SK-N-SH treated with all-trans-retinoic acid at 6 μM for 48 hours (cell line): Measurements from ENCODE around the gene NFIA.

Experiments used
- ATAC-seq: fragments of 200-7000 bp; cut with Tn5 transposase; 3 replicates; pipeline ENCODE4 v1.9.1; 2020; ENCODE audit warnings: mild to moderate bottlenecking, moderate library complexity
- ARNTL ChIP-seq: fragments of 450-650 bp; formaldehyde crosslinking; IDR thresholded peaks from 2 replicates; pipeline ENCODE4 v1.5.0; 2020; ENCODE audit warnings: low read depth, mild to moderate bottlenecking, moderate library complexity, borderline replicate concordance
- BACH2 ChIP-seq: fragments of 250-450 bp; sonication (Bioruptor Pico); IDR thresholded peaks from 2 replicates; pipeline ENCODE4 v1.9.0; 2021; ENCODE audit warnings: mild to moderate bottlenecking, borderline replicate concordance
- CREB5 ChIP-seq: fragments of 250-450 bp; sonication (Bioruptor Pico); IDR thresholded peaks from 2 replicates; pipeline ENCODE4 v1.5.1; 2020; ENCODE audit warnings: low read depth, mild to moderate bottlenecking, moderate library complexity
- CSDC2 ChIP-seq: fragments of 250-450 bp; sonication (Bioruptor Pico); IDR thresholded peaks from 2 replicates; pipeline ENCODE4 v1.5.0; 2020; ENCODE audit warnings: mild to moderate bottlenecking, moderate library complexity
- CSRNP3 ChIP-seq: fragments of 250-450 bp; sonication (Bioruptor Pico); IDR thresholded peaks from 2 replicates; pipeline ENCODE4 v1.5.1; 2021; ENCODE audit warnings: mild to moderate bottlenecking, moderate library complexity
- ESRRG ChIP-seq: fragments of 250-450 bp; sonication (Bioruptor Pico); IDR thresholded peaks from 2 replicates; pipeline ENCODE4 v1.6.1; 2021; ENCODE audit warnings: mild to moderate bottlenecking
- GLIS3 ChIP-seq: fragments of 250-450 bp; sonication (Bioruptor Pico); IDR thresholded peaks from 2 replicates; pipeline ENCODE4 v1.5.0; 2020; ENCODE audit warnings: mild to moderate bottlenecking, moderate library complexity
- ISL1 ChIP-seq: fragments of 250-450 bp; sonication (Bioruptor Pico); IDR thresholded peaks from 2 replicates; pipeline ENCODE4 v2.1.2; 2022; ENCODE audit warnings: mild to moderate bottlenecking, moderate library complexity
- OSR1 ChIP-seq: fragments of 250-450 bp; sonication (Bioruptor Pico); IDR thresholded peaks from 2 replicates; pipeline ENCODE4 v1.8.0; 2022; ENCODE audit warnings: moderate library complexity, mild to moderate bottlenecking, inconsistent platforms
- PATZ1 ChIP-seq: fragments of 250-450 bp; sonication (Bioruptor Pico); IDR thresholded peaks from 2 replicates; pipeline ENCODE4 v1.8.0; 2020; ENCODE audit warnings: mild to moderate bottlenecking, moderate library complexity, borderline replicate concordance
- POU6F1 ChIP-seq: fragments of 250-450 bp; sonication (Bioruptor Pico); IDR thresholded peaks from 2 replicates; pipeline ENCODE4 v1.8.0; 2021; ENCODE audit warnings: low read depth, mild to moderate bottlenecking, moderate library complexity, borderline replicate concordance
- RARB ChIP-seq: fragments of 250-450 bp; sonication (Bioruptor Pico); IDR thresholded peaks from 2 replicates; pipeline ENCODE4 v1.8.0; 2021; ENCODE audit warnings: mild to moderate bottlenecking, moderate library complexity
- SNAI2 ChIP-seq: fragments of 250-450 bp; sonication (Bioruptor Pico); IDR thresholded peaks from 2 replicates; pipeline ENCODE4 v1.5.0; 2020; ENCODE audit warnings: mild to moderate bottlenecking, moderate library complexity
- TCF4 ChIP-seq: fragments of 250-450 bp; sonication (Bioruptor Pico); IDR thresholded peaks from 2 replicates; pipeline ENCODE4 v1.8.0; 2021; ENCODE audit warnings: mild to moderate bottlenecking, moderate library complexity, borderline replicate concordance
- TSHZ2 ChIP-seq: fragments of 250-450 bp; sonication (Bioruptor Pico); IDR thresholded peaks from 2 replicates; pipeline ENCODE4 v1.5.0; 2020; ENCODE audit warnings: mild to moderate bottlenecking, moderate library complexity
- ZC3H10 ChIP-seq: fragments of 250-450 bp; sonication (Bioruptor Pico); IDR thresholded peaks from 2 replicates; pipeline ENCODE4 v1.5.1; 2021; ENCODE audit warnings: mild to moderate bottlenecking, moderate library complexity
- ZFP3 ChIP-seq: fragments of 250-450 bp; sonication (Bioruptor Pico); IDR thresholded peaks from 2 replicates; pipeline ENCODE4 v1.5.0; 2020; ENCODE audit warnings: mild to moderate bottlenecking, moderate library complexity
- ZFP30 ChIP-seq: fragments of 450-650 bp; formaldehyde crosslinking; IDR thresholded peaks from 2 replicates; pipeline ENCODE4 v1.5.0; 2022; ENCODE audit warnings: mild to moderate bottlenecking, moderate library complexity
- ZNF565 ChIP-seq: fragments of 450-650 bp; formaldehyde crosslinking; conservative IDR thresholded peaks from 2 replicates; pipeline ENCODE4 v1.5.0; 2020; ENCODE audit warnings: low read depth, mild to moderate bottlenecking, moderate library complexity
- ZNF70 ChIP-seq: fragments of 450-650 bp; formaldehyde crosslinking; IDR thresholded peaks from 2 replicates; pipeline ENCODE4 v1.5.0; 2020; ENCODE audit warnings: mild to moderate bottlenecking, moderate library complexity
- ZNF8 ChIP-seq: fragments of 450-650 bp; formaldehyde crosslinking; IDR thresholded peaks from 2 replicates; pipeline ENCODE4 v1.5.0; 2020; ENCODE audit warnings: mild to moderate bottlenecking, moderate library complexity

The NFIA gene

GRCh38 chr1:61357539-61357938, 275.2 kb downstream of the NFIA start:
- ATAC-seq = no peak
- TF ChIP-seq OSR1 (CRISPR knock-in tag) (no peak), ZC3H10 (CRISPR knock-in tag) (no peak), SNAI2 (CRISPR knock-in tag) (no peak), ZFP3 (CRISPR knock-in tag) (no peak), ZFP30 (no peak), ZNF8 (CRISPR knock-in tag) (no peak), CREB5 (CRISPR knock-in tag) (no peak), PATZ1 (CRISPR knock-in tag) (no peak), ISL1 (CRISPR knock-in tag) (no peak), BACH2 (CRISPR knock-in tag) (no peak), RARB (CRISPR knock-in tag) (no peak), POU6F1 (CRISPR knock-in tag) (no peak), CSDC2 (no peak), ARNTL (no peak)

- TF ChIP-seq ZNF565 (CRISPR knock-in tag) (no peak), GLIS3 (no peak), CSDC2 (no peak), CSRNP3 (CRISPR knock-in tag) (no peak), ESRRG (CRISPR knock-in tag) (no peak), ISL1 (CRISPR knock-in tag) (no peak), CREB5 (CRISPR knock-in tag) (no peak), ARNTL (no peak), PATZ1 (CRISPR knock-in tag) (no peak), ZC3H10 (CRISPR knock-in tag) (no peak), RARB (CRISPR knock-in tag) (no peak), ZNF8 (CRISPR knock-in tag) (no peak), POU6F1 (CRISPR knock-in tag) (no peak), SNAI2 (CRISPR knock-in tag) (no peak), TCF4 (CRISPR knock-in tag) (no peak), TSHZ2 (no peak), ZFP30 (no peak), ZNF70 (CRISPR knock-in tag) (no peak)
- no peak for ATAC-seq
These were observed 276.6 kb downstream of the NFIA start for GRCh38 chr1:61358770-61359455.
